ENCODE measurements around the gene STK32B. TPM values are rescaled to one million over a fixed set of nuclear protein-coding genes. Genes with fewer than 3 reads are reported as not detected.

Gene STK32B
- total and polyA plus RNA-seq, 2 donors (not counting 3 experiments of a cell fraction or from before 2014, with no cell fraction given), result 5.6 to 7.8 TPM

DNA sequence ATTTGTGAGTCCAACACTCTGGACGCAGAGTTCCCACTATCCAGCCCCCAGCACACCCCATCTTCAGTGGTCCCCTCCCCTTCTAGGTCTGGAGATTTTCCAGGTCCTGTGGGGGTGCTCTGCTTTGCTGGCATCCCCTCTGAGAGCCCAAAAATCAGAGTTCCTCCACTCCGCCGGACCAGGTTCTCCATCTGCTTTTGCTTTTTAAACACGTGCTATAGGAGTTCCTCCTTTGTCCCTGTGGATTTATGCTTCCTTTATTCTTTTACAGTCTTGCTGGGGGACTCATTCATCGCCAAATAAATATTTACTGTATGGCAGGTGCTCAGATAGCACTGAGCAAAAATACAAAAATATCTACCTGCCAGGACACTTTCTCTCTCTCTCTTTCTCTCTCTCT lies 324.7 kb downstream of the STK32B start:
- no peak overlapping the region for H3K27ac ChIP-seq (ENCODE audit: insufficient read depth, low read depth, low read length)
- FAIRE-seq, result no peak
- TF ChIP-seq JUN (IDR thresholded peaks at IDR 0.05; ENCODE audit: borderline replicate concordance, insufficient read depth, insufficient read length, low read depth) (no peak), EZH2 (IDR thresholded peaks at IDR 0.05; ENCODE audit: borderline replicate concordance, low read depth, low read length, severe bottlenecking) (no peak), GATA2 (IDR thresholded peaks at IDR 0.05; ENCODE audit: insufficient read depth, insufficient read length, low read depth, low read length) (no peak), MYC (IDR thresholded peaks at IDR 0.05; ENCODE audit: low read depth, low read length) (no peak)
- TF ChIP-seq, protein P1, sequence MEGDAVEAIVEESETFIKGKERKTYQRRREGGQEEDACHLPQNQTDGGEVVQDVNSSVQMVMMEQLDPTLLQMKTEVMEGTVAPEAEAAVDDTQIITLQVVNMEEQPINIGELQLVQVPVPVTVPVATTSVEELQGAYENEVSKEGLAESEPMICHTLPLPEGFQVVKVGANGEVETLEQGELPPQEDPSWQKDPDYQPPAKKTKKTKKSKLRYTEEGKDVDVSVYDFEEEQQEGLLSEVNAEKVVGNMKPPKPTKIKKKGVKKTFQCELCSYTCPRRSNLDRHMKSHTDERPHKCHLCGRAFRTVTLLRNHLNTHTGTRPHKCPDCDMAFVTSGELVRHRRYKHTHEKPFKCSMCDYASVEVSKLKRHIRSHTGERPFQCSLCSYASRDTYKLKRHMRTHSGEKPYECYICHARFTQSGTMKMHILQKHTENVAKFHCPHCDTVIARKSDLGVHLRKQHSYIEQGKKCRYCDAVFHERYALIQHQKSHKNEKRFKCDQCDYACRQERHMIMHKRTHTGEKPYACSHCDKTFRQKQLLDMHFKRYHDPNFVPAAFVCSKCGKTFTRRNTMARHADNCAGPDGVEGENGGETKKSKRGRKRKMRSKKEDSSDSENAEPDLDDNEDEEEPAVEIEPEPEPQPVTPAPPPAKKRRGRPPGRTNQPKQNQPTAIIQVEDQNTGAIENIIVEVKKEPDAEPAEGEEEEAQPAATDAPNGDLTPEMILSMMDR (IDR thresholded peaks at IDR 0.05; ENCODE audit: extremely low read depth in 1 of 2, insufficient read depth in 1 of 2, low read depth in 1 of 2, low read length in 2 of 2), result no peak
- H3K9me3 ChIP-seq (replicated peaks; ENCODE audit: control insufficient read depth, insufficient read depth, low read length), result no peaks in the 10 kb centered on the region
- intact Hi-C loops (cut with micrococcal nuclease), result loop anchor here (5.0 kb wide), 1 partner anchor 379 kb away; no protein-coding TSS in a partner anchor
- H3K79me2 ChIP-seq (ENCODE audit: control insufficient read depth, insufficient read depth, low read length), result no peaks in the 10 kb centered on the region
- DNase-seq (ENCODE audit: low read depth, low spot score), result no peak
- H3K9me1 ChIP-seq (replicated peaks; ENCODE audit: control insufficient read depth, extremely low read depth, insufficient read depth, low read length), result no peaks in the 10 kb centered on the region
- H3K9ac ChIP-seq (replicated peaks; ENCODE audit: extremely low read depth, insufficient read depth, low read length), result no peak overlapping the region
- ChIA-PET CTCF (no interaction called here), POLR2A (no interaction called here)
- H2AFZ ChIP-seq (ENCODE audit: low read depth, low read length), result no peak overlapping the region
- H4K20me1 ChIP-seq (replicated peaks; ENCODE audit: control insufficient read depth, extremely low read depth, insufficient read depth, low read length), result no peaks in the 10 kb centered on the region
- no TSS peak for BruUV-seq (replicated peaks)
- H3K4me3 ChIP-seq (replicated peaks in 1 of 3; ENCODE audit: insufficient read depth in 1 of 3, low read depth in 1 of 3, low read length in 3 of 3), result no peak overlapping the region
- H3K4me1 ChIP-seq (ENCODE audit: control insufficient read depth, extremely low read depth, insufficient read depth, low read length), result no peaks in the 10 kb centered on the region
- no peak overlapping the region for H3K4me2 ChIP-seq (ENCODE audit: insufficient read depth, low read length)
- dilution Hi-C loops (cut with MboI; ENCODE audit: extremely low pct_ligation_motif_present, low sequenced_read_pairs), result no loop called here
- H3K27me3 ChIP-seq (ENCODE audit: control insufficient read depth in 2 of 2, insufficient read depth in 2 of 2, low read length in 2 of 2), result no peaks in the 10 kb centered on the region
- no peaks in the 10 kb centered on the region for H3K36me3 ChIP-seq (ENCODE audit: control insufficient read depth in 2 of 2, extremely low read depth in 1 of 2, insufficient read depth in 2 of 2, low read length in 2 of 2)

DNA sequence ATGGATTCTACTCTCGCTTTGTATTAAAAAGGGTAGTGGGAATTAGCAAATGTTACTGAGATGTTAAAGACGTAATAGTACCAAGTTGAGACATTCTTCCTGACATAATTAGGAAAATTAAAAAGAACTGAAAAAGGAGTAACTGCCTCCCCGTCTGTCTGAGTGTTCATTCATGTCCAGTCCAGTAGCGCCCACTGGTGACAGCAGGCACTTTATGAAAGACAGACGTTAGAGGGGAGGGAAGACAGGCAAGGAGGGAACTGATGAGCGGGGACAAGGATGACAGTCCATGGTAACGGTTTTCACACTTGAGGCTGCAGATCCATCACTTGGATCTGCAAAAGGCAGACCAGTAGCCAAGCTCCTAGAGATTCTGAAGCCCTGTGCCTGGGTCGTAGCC lies 326.7 kb downstream of the STK32B start:
- H3K4me2 ChIP-seq (ENCODE audit: insufficient read depth, low read length), result no peak overlapping the region
- no peaks in the 10 kb centered on the region for H3K27me3 ChIP-seq (ENCODE audit: control insufficient read depth in 2 of 2, insufficient read depth in 2 of 2, low read length in 2 of 2)
- FAIRE-seq (no peak), DNase-seq (ENCODE audit: low read depth, low spot score) (no peak)
- dilution Hi-C loops (cut with MboI; ENCODE audit: extremely low pct_ligation_motif_present, low sequenced_read_pairs) (no loop called here), intact Hi-C loops (cut with micrococcal nuclease) (loop anchor here (1.0 to 5.0 kb wide), 2 partner anchors 329 to 381 kb away; no protein-coding TSS in a partner anchor)
- no peak overlapping the region for H3K9ac ChIP-seq (replicated peaks; ENCODE audit: extremely low read depth, insufficient read depth, low read length)
- no peak overlapping the region for H3K27ac ChIP-seq (ENCODE audit: insufficient read depth, low read depth, low read length)
- POLR2A ChIA-PET, result no interaction called here
- no peaks in the 10 kb centered on the region for H3K9me1 ChIP-seq (replicated peaks; ENCODE audit: control insufficient read depth, extremely low read depth, insufficient read depth, low read length)
- no peaks in the 10 kb centered on the region for H3K4me1 ChIP-seq (ENCODE audit: control insufficient read depth, extremely low read depth, insufficient read depth, low read length)
- TF ChIP-seq, protein P1 (IDR thresholded peaks at IDR 0.05; ENCODE audit: extremely low read depth in 1 of 2, insufficient read depth in 1 of 2, low read depth in 1 of 2, low read length in 2 of 2), result no peak
- TF ChIP-seq JUN (IDR thresholded peaks at IDR 0.05; ENCODE audit: borderline replicate concordance, insufficient read depth, insufficient read length, low read depth), result no peak
- no peak for TF ChIP-seq EZH2 (IDR thresholded peaks at IDR 0.05; ENCODE audit: borderline replicate concordance, low read depth, low read length, severe bottlenecking)
- TF ChIP-seq FOS (IDR thresholded peaks at IDR 0.05; ENCODE audit: borderline replicate concordance, insufficient read depth, low read length), result no peak
- no peak for TF ChIP-seq GATA2 (IDR thresholded peaks at IDR 0.05; ENCODE audit: insufficient read depth, insufficient read length, low read depth, low read length)
- TF ChIP-seq POLR2AphosphoS5 (IDR thresholded peaks at IDR 0.05; ENCODE audit: insufficient read depth, low read depth, low read length), result no peak
- no peak for TF ChIP-seq POLR2A (IDR thresholded peaks at IDR 0.05; ENCODE audit: low read depth, low read length)
- TF ChIP-seq MYC (IDR thresholded peaks at IDR 0.05; ENCODE audit: low read depth, low read length), result no peak
- TF ChIP-seq, protein P2, sequence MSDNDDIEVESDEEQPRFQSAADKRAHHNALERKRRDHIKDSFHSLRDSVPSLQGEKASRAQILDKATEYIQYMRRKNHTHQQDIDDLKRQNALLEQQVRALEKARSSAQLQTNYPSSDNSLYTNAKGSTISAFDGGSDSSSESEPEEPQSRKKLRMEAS (IDR thresholded peaks at IDR 0.05; ENCODE audit: insufficient read depth, insufficient read length), result no peak
- no peaks in the 10 kb centered on the region for H3K79me2 ChIP-seq (ENCODE audit: control insufficient read depth, insufficient read depth, low read length)
- no peaks in the 10 kb centered on the region for H4K20me1 ChIP-seq (replicated peaks; ENCODE audit: control insufficient read depth, extremely low read depth, insufficient read depth, low read length)
- CTCF ChIA-PET, result no interaction called here
- no peak overlapping the region for H2AFZ ChIP-seq (ENCODE audit: low read depth, low read length)
- no peak overlapping the region for H3K4me3 ChIP-seq (replicated peaks in 1 of 3; ENCODE audit: insufficient read depth in 1 of 3, low read depth in 1 of 3, low read length in 3 of 3)
- BruUV-seq (replicated peaks), result no TSS peak
- H3K9me3 ChIP-seq (replicated peaks; ENCODE audit: control insufficient read depth, insufficient read depth, low read length), result no peaks in the 10 kb centered on the region
- H3K36me3 ChIP-seq (ENCODE audit: control insufficient read depth in 2 of 2, extremely low read depth in 1 of 2, insufficient read depth in 2 of 2, low read length in 2 of 2), result no peaks in the 10 kb centered on the region

Data from endothelial cell of umbilical vein (primary cell).